Natural killer cell (primary cell): Measurements from ENCODE around the gene SIN3A. TPM values are rescaled to one million over a fixed set of nuclear protein-coding genes. Genes with fewer than 3 reads are reported as not detected.
"Not testable (repeated sequence)": the region's sequence is repeated elsewhere in the genome, so short reads cannot be mapped to it uniquely, and the experiment has no call there.

ENCODE experiments used
- ATAC-seq, 3 donors: fragments of 150-1000 bp in 2 of 3; fragments of 200-7000 bp in 1 of 3; cut with Tn5 transposase; 1 replicate in 1 of 3; 2 replicates in 2 of 3; pipeline ENCODE4 v1.10.0; 2021; ENCODE audit warnings: mild to moderate bottlenecking in 2 of 3, moderate library complexity in 2 of 3
- DNase-seq, 2 donors: peaks; one replicate each; pipeline versions ENCODE4 v3.0.0 to v3.0.0-alpha.2; 2013 to 2021; ENCODE audit warnings: mixed read lengths in 1 of 2
- H3K27ac ChIP-seq: one replicate; pipeline ENCODE4 v1.5.1; 2013; ENCODE audit warnings: mild to moderate bottlenecking, low read length
- H3K27me3 ChIP-seq: one replicate; pipeline ENCODE4 v1.6.1; 2013; ENCODE audit warnings: low read length; ENCODE audit not compliant: control insufficient read depth, insufficient read depth
- H3K36me3 ChIP-seq: one replicate; pipeline ENCODE4 v1.6.1; 2013; ENCODE audit warnings: low read length; ENCODE audit not compliant: control insufficient read depth, insufficient read depth
- H3K4me1 ChIP-seq: one replicate; pipeline ENCODE4 v1.6.1; 2013; ENCODE audit warnings: low read length; ENCODE audit not compliant: control insufficient read depth, insufficient read depth
- H3K4me3 ChIP-seq: one replicate; pipeline ENCODE4 v1.5.1; 2013; ENCODE audit warnings: low read length
- H3K9me3 ChIP-seq: one replicate; pipeline ENCODE4 v1.6.1; 2013; ENCODE audit warnings: low read length; ENCODE audit not compliant: control insufficient read depth, insufficient read depth
- H3K27ac Mint-ChIP-seq, 2 donors: one replicate each; pipeline ENCODE4 v1.8.0; 2022; ENCODE audit warnings: mild to moderate bottlenecking in 2 of 2, mixed read lengths in 2 of 2, moderate library complexity in 1 of 2
- H3K27me3 Mint-ChIP-seq, 2 donors: one replicate each; pipeline ENCODE4 v1.8.0; 2022; ENCODE audit warnings: low read depth in 2 of 2, mixed read lengths in 2 of 2
- H3K36me3 Mint-ChIP-seq: one replicate; pipeline ENCODE4 v1.8.0; 2022; ENCODE audit warnings: mixed read lengths
- H3K4me1 Mint-ChIP-seq, 2 donors: one replicate each; pipeline ENCODE4 v1.8.0; 2022; ENCODE audit warnings: mixed read lengths in 2 of 2
- H3K4me3 Mint-ChIP-seq: one replicate; pipeline ENCODE4 v1.8.0; 2022; ENCODE audit warnings: mild to moderate bottlenecking, moderate library complexity, mixed read lengths
- H3K9me3 Mint-ChIP-seq, 2 donors: one replicate each; pipeline ENCODE4 v1.8.0; 2022; ENCODE audit warnings: mixed read lengths in 2 of 2
- CTCF ChIP-seq: fragments of 200-600 bp; IDR thresholded peaks from one replicate; pipeline ENCODE4 v1.8.0; 2022; ENCODE audit warnings: antibody characterized with exemption
- WGBS: methylation state at CpG from one replicate; pipeline ENCODE4 v1.1.7; 2013; ENCODE audit warnings: missing lambda C conversion rate; ENCODE audit not compliant: insufficient coverage; 5-methylcytosine and 5-hydroxymethylcytosine counted together
- intact Hi-C: fragments of 100-400 bp; cut with micrococcal nuclease; formaldehyde crosslinking; loops from one replicate; pipeline ENCODE4 v1.14.2; 2022
- total RNA-seq, 4 donors: library from RNA; stranded (reverse); fragments of 120-200 nt in 1 of 4; gene quantifications; one replicate each; pipeline versions ENCODE4 v1.2.3 to v1.2.4, GENCODE V29; 2013 to 2022

Gene SIN3A
- total RNA-seq, 3 donors from 2014 or later (not counting 1 experiment from before 2014, with no cell fraction given), result 135 to 175 (median 137) TPM

GRCh38 chr15:75352186-75353080, 99.1 kb downstream of the SIN3A start:
- Mint-ChIP-seq H3K4me3 (no peak overlapping the region), H3K27me3 (no peaks in the 10 kb centered on the region), H3K4me1 (peaks cover 26 to 39% of the 10 kb centered on the region in 2 donors), H3K27ac (peak overlapping the region; percentile 69 to 95), H3K36me3 (peaks cover 7% of the 10 kb centered on the region), H3K9me3 (peaks cover 2 to 8% of the 10 kb centered on the region in 2 donors)
- Histone ChIP-seq H3K4me3 (no peak overlapping the region), H3K27ac (no peak overlapping the region), H3K36me3 (peaks cover 15% of the 10 kb centered on the region), H3K4me1 (peaks cover 40% of the 10 kb centered on the region), H3K9me3 (peaks cover 29% of the 10 kb centered on the region), H3K27me3 (no peaks in the 10 kb centered on the region)
- WGBS, result 96% methylated on average over 15 of the region's 16 CpGs
- ATAC-seq (no peak), DNase-seq (peak in 1 of 2 donors; percentile 4)
- TF ChIP-seq CTCF, result no peak
- intact Hi-C loops, result no loop called here

GRCh38 chr15:75350601-75351361, 100.7 kb downstream of the SIN3A start:
- intact Hi-C loops, result loop anchor here (1.0 to 2.0 kb wide), 3 partner anchors 14 to 103 kb away; partner anchors contain the start of genes COMMD4 and MAN2C1
- peak in 1 of 3 donors; percentile 5 for ATAC-seq
- Mint-ChIP-seq H3K9me3 (peaks cover 2 to 8% of the 10 kb centered on the region in 2 donors), H3K27me3 (no peaks in the 10 kb centered on the region), H3K36me3 (peaks cover 7% of the 10 kb centered on the region), H3K4me3 (peak overlapping the region; percentile 86), H3K4me1 (peaks cover 34 to 47% of the 10 kb centered on the region in 2 donors), H3K27ac (peak overlapping the region; percentile 95 to 97)
- Histone ChIP-seq H3K9me3 (peaks cover 29% of the 10 kb centered on the region), H3K36me3 (peaks cover 6% of the 10 kb centered on the region), H3K4me3 (no peak overlapping the region), H3K27ac (peak overlapping the region; percentile 98), H3K27me3 (no peaks in the 10 kb centered on the region), H3K4me1 (peaks cover 53% of the 10 kb centered on the region)
- TF ChIP-seq CTCF, result no peak
- 72% methylated on average over 7 of the region's 7 CpGs for WGBS
- peak in 1 of 2 donors; percentile 28 for DNase-seq

- no peak overlapping the region for H3K4me3 ChIP-seq
- TF ChIP-seq CTCF, result no peak
- H3K27me3 Mint-ChIP-seq, result no peaks in the 10 kb centered on the region
- intact Hi-C loops, result loop anchor here (1.0 to 2.0 kb wide), 3 partner anchors 13 to 103 kb away; partner anchors contain the start of genes COMMD4 and MAN2C1
- H3K36me3 ChIP-seq, result peaks cover 6% of the 10 kb centered on the region
- peak; percentile 75 to 92 (median 86) for ATAC-seq
- H3K4me1 ChIP-seq, result peaks cover 53% of the 10 kb centered on the region
- H3K27ac ChIP-seq, result peak overlapping the region; percentile 98
- peaks cover 2 to 8% of the 10 kb centered on the region in 2 donors for H3K9me3 Mint-ChIP-seq
- peaks cover 7% of the 10 kb centered on the region for H3K36me3 Mint-ChIP-seq
- H3K27me3 ChIP-seq, result no peaks in the 10 kb centered on the region
- H3K4me3 Mint-ChIP-seq, result peak overlapping the region; percentile 86
- peak; percentile 87 to 88 for DNase-seq
- WGBS, result 29% methylated on average over 9 of the region's 9 CpGs
- peaks cover 34 to 47% of the 10 kb centered on the region in 2 donors for H3K4me1 Mint-ChIP-seq
- H3K27ac Mint-ChIP-seq, result peak overlapping the region; percentile 95 to 97
- peaks cover 29% of the 10 kb centered on the region for H3K9me3 ChIP-seq
These were observed 101.5 kb downstream of the SIN3A start for GRCh38 chr15:75349851-75350588.

- H3K27me3 ChIP-seq, H3K27me3 Mint-ChIP-seq, H3K4me3 ChIP-seq, H3K9me3 Mint-ChIP-seq, DNase-seq, H3K36me3 Mint-ChIP-seq, intact Hi-C loops, ATAC-seq, H3K36me3 ChIP-seq: not testable (repeated sequence)
- Mint-ChIP-seq H3K4me1 (peaks cover 34 to 47% of the 10 kb centered on the region in 2 donors), H3K27ac (peak overlapping the region; percentile 95 to 97), H3K4me3 (peak overlapping the region; percentile 86)
- 97% methylated on average over 8 of the region's 8 CpGs for WGBS
- Histone ChIP-seq H3K9me3 (peaks cover 29% of the 10 kb centered on the region), H3K27ac (peak overlapping the region; percentile 98), H3K4me1 (peaks cover 53% of the 10 kb centered on the region)
These were observed 102.2 kb downstream of the SIN3A start for GRCh38 chr15:75349351-75349669.
